ENCODE measurements around the gene ANP32A.

GRCh38 chr15:68784206-68784605 lies 36.5 kb downstream of the ANP32A start:
- TF ChIP-seq EP300 (IDR thresholded peaks at IDR 0.05) (no peak), CTCF (IDR thresholded peaks at IDR 0.05) (no peak)
